Erythroblast (primary cell): ENCODE data around the gene STK38L.

Source experiments
- GATA1 ChIP-seq: IDR thresholded peaks from 2 replicates; pipeline ENCODE4 v1.6.1; 2011; ENCODE audit warnings: low read depth, mild to moderate bottlenecking, control low read depth, low read length, moderate library complexity
- POLR2A ChIP-seq: IDR thresholded peaks from 2 replicates; pipeline ENCODE4 v1.6.1; 2011; ENCODE audit warnings: mild to moderate bottlenecking, low read length

GRCh38 chr12:27331291-27331926 lies 87.3 kb downstream of the STK38L start:
- TF ChIP-seq POLR2A (no peak), GATA1 (no peak)
